ENCODE data around the gene KRTAP1-4. TPM values are rescaled to one million over a fixed set of nuclear protein-coding genes. Genes with fewer than 3 reads are reported as not detected.

Gene KRTAP1-4
- total and polyA plus RNA-seq, 2 of the 4 experiments (the other 2 are of a cell fraction) = not detected

GRCh38 chr17:41019415-41019814, 10.6 kb downstream of the KRTAP1-4 start:
- H2BK20ac ChIP-seq (ENCODE audit: low read depth, low read length) = no peak overlapping the region
- no peak overlapping the region for H3K56ac ChIP-seq (ENCODE audit: extremely low read depth, insufficient read depth, low read length)
- H3K9ac ChIP-seq (ENCODE audit: low read depth, low read length) = no peak overlapping the region
- no peak overlapping the region for H4K8ac ChIP-seq (ENCODE audit: low read depth in 2 of 2, low read length in 2 of 2)
- in situ Hi-C loops (cut with MboI; ENCODE audit: low sequenced_read_pairs) = no loop called here
- no peak overlapping the region for H3K4ac ChIP-seq (ENCODE audit: low read depth, low read length)
- no peak overlapping the region for H2AK5ac ChIP-seq (ENCODE audit: low read depth, low read length)
- ATAC-seq (ENCODE audit: low read depth) = no peak
- H4K91ac ChIP-seq (ENCODE audit: insufficient read depth, low read depth, low read length) = no peak overlapping the region
- ChIA-PET POLR2A (ENCODE audit: unreplicated experiment) (no interaction called here), CTCF (no interaction called here)
- no peak overlapping the region for H2BK120ac ChIP-seq (ENCODE audit: low read depth, low read length)
- H3K4me2 ChIP-seq (ENCODE audit: low read depth, low read length) = no peak overlapping the region
- no peaks in the 10 kb centered on the region for H3K36me3 ChIP-seq (ENCODE audit: control insufficient read depth, insufficient read depth, low read length)
- H2AFZ ChIP-seq (replicated peaks; ENCODE audit: low read length, poor library complexity) = no peak overlapping the region
- dilution Hi-C loops (cut with HindIII; ENCODE audit: low sequenced_read_pairs, unreplicated experiment) = no loop called here
- no peaks in the 10 kb centered on the region for H3K9me1 ChIP-seq (ENCODE audit: insufficient read depth, low read length)
- intact Hi-C loops (cut with micrococcal nuclease) = no loop called here
- no peaks in the 10 kb centered on the region for H3K79me1 ChIP-seq (ENCODE audit: low read depth in 1 of 2, low read length in 2 of 2)
- no peaks in the 10 kb centered on the region; the same call in 1 of the 2 replicates for H3K27me3 ChIP-seq (ENCODE audit: control insufficient read depth, insufficient read depth, low read length)
- H3K23ac ChIP-seq (ENCODE audit: low read depth, low read length) = no peak overlapping the region
- H2BK5ac ChIP-seq (ENCODE audit: low read depth, low read length, poor library complexity, severe bottlenecking) = no peak overlapping the region
- no peak overlapping the region for H3K4me3 ChIP-seq (ENCODE audit: insufficient read depth, low read depth, low read length)
- BruUV-seq (replicated peaks) = no TSS peak
- DNase-seq = no peak
- H2AK9ac ChIP-seq (replicated peaks; ENCODE audit: low read depth, low read length, poor library complexity) = no peak overlapping the region
- no peaks in the 10 kb centered on the region for H4K20me1 ChIP-seq (ENCODE audit: insufficient read depth, low read length)
- H3K18ac ChIP-seq (ENCODE audit: low read depth, low read length) = no peak overlapping the region
- no peaks in the 10 kb centered on the region; the same call in 1 of the 2 replicates for H3K9me3 ChIP-seq (ENCODE audit: control insufficient read depth, insufficient read depth, low read length)
- H2BK15ac ChIP-seq (ENCODE audit: low read depth, low read length) = no peak overlapping the region
- TF ChIP-seq CEBPB (IDR thresholded peaks at IDR 0.05; ENCODE audit: low read depth, low read length) (no peak), NFE2L2 (IDR thresholded peaks at IDR 0.05; ENCODE audit: low read depth, low read length) (no peak), ELK1 (IDR thresholded peaks at IDR 0.05; ENCODE audit: borderline replicate concordance, low read depth, low read length) (no peak), SMC3 (IDR thresholded peaks at IDR 0.05; ENCODE audit: low read depth, low read length) (no peak)
- no CpG with 5 or more reads among the region's 3 CpGs for WGBS, 2 experiments (ENCODE audit: extremely low coverage in 2 of 2, insufficient read length in 1 of 2)
- H3K14ac ChIP-seq (replicated peaks; ENCODE audit: low read depth, low read length) = no peak overlapping the region
- H3K4me1 ChIP-seq (ENCODE audit: control insufficient read depth, insufficient read depth, low read length) = no peaks in the 10 kb centered on the region
- no peak overlapping the region for H4K5ac ChIP-seq (ENCODE audit: low read depth, low read length)
- H3K27ac ChIP-seq (ENCODE audit: insufficient read depth, low read length) = no peak overlapping the region

Data from IMR-90 (cell line).